Measurements from ENCODE around the gene RNASE7.

DNA sequence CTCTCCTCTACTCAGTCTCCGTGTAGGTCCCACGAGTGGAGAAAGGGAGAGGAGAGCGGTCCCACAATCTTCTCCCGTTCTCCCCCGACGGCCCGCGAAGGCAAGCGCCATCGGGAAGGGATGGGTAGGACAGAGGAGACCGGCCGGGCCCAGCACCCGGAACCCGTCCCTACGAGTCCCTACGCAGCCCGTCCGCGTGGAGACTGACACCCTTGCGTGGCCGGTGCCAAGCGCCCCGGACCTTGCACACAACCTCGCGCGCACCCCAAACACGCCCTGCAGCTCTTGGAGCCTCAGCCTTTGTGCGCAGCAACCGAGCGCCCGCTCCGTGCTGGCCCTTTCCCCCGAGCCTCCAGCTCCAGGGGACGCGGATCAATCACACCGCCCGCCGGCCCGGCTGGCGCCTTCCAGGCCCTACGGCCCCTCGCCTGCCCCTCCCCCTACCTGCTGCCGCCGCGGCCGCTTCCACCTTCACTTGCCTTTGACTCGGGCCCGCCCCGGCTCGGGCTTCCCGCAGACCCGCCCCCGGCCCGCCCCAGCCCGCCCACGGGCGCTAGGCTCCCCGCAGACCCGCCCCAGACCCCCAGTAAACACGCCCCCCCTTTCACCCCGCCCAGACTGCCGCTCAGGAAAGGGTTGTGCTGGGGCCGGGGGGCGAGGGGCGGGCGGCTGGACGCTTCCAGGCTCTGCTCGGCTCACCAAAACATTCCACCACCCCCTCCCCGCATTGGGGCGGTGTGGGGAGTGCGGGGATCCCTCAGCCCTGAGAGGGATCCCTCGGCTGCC, 17.4 kb upstream of the RNASE7 start, which contains the start of gene NDRG2:
- TF ChIP-seq, protein P1, sequence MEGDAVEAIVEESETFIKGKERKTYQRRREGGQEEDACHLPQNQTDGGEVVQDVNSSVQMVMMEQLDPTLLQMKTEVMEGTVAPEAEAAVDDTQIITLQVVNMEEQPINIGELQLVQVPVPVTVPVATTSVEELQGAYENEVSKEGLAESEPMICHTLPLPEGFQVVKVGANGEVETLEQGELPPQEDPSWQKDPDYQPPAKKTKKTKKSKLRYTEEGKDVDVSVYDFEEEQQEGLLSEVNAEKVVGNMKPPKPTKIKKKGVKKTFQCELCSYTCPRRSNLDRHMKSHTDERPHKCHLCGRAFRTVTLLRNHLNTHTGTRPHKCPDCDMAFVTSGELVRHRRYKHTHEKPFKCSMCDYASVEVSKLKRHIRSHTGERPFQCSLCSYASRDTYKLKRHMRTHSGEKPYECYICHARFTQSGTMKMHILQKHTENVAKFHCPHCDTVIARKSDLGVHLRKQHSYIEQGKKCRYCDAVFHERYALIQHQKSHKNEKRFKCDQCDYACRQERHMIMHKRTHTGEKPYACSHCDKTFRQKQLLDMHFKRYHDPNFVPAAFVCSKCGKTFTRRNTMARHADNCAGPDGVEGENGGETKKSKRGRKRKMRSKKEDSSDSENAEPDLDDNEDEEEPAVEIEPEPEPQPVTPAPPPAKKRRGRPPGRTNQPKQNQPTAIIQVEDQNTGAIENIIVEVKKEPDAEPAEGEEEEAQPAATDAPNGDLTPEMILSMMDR (IDR thresholded peaks at IDR 0.05): peak in 1 of 4 experiments; percentile 8
- peak; percentile 66 for TF ChIP-seq POLR2AphosphoS5 (IDR thresholded peaks at IDR 0.05)

All from prostate gland (tissue), 2 donors.